H9 (cell line): ENCODE measurements around the gene GPC6. TPM values are rescaled to one million over a fixed set of nuclear protein-coding genes. Genes with fewer than 3 reads are reported as not detected.

ENCODE experiments used
- DNase-seq: peaks from one replicate; pipeline ENCODE4 v3.0.0-alpha.2; 2017
- H2AFZ ChIP-seq: one replicate; pipeline ENCODE4 v1.6.1; 2013; ENCODE audit warnings: mild to moderate bottlenecking, low read length, control low read depth, moderate library complexity
- H2AK5ac ChIP-seq: 2 replicates; pipeline ENCODE4 v1.6.1; 2013; ENCODE audit warnings: low read length, control low read depth, mixed read lengths; ENCODE audit not compliant: insufficient read length
- H2BK120ac ChIP-seq: one replicate; pipeline ENCODE4 v1.6.1; 2013; ENCODE audit warnings: low read depth, mild to moderate bottlenecking, low read length, control low read depth, inconsistent platforms; ENCODE audit not compliant: poor library complexity, severe bottlenecking
- H2BK12ac ChIP-seq: 2 replicates; pipeline ENCODE4 v1.6.1; 2013; ENCODE audit warnings: low read length, control low read depth, mixed read lengths, low read depth; ENCODE audit not compliant: insufficient read length
- H2BK15ac ChIP-seq: 2 replicates; pipeline ENCODE4 v1.6.1; 2013; ENCODE audit warnings: low read depth, low read length, control low read depth
- H2BK20ac ChIP-seq: one replicate; pipeline ENCODE4 v1.6.1; 2013; ENCODE audit warnings: low read depth, mild to moderate bottlenecking, low read length, control low read depth, inconsistent platforms; ENCODE audit not compliant: poor library complexity, severe bottlenecking
- H2BK5ac ChIP-seq: 2 replicates; pipeline ENCODE4 v1.6.1; 2013; ENCODE audit warnings: low read length, control low read depth, mixed read lengths; ENCODE audit not compliant: insufficient read length
- H3K14ac ChIP-seq: 2 replicates; pipeline ENCODE4 v1.6.1; 2013; ENCODE audit warnings: low read length, control low read depth; ENCODE audit not compliant: insufficient read depth
- H3K18ac ChIP-seq: 2 replicates; pipeline ENCODE4 v1.6.1; 2013; ENCODE audit warnings: low read depth, mild to moderate bottlenecking, mixed read lengths, low read length, control low read depth; ENCODE audit not compliant: insufficient read length
- H3K23ac ChIP-seq: 2 replicates; pipeline ENCODE4 v1.6.1; 2013; ENCODE audit warnings: low read length, control low read depth, mixed read lengths, low read depth; ENCODE audit not compliant: insufficient read length
- H3K23me2 ChIP-seq: 2 replicates; pipeline ENCODE4 v1.6.1; 2013; ENCODE audit warnings: low read depth, mild to moderate bottlenecking, mixed read lengths, low read length, control low read depth; ENCODE audit not compliant: insufficient read length, poor library complexity, severe bottlenecking
- H3K27ac ChIP-seq: 2 replicates; pipeline ENCODE4 v1.5.1; 2013; ENCODE audit warnings: low read length, control low read depth, mixed read lengths, low read depth; ENCODE audit not compliant: insufficient read length
- H3K27me3 ChIP-seq: 2 replicates; pipeline ENCODE4 v1.6.1; 2013; ENCODE audit warnings: low read length, control low read depth, inconsistent platforms; ENCODE audit not compliant: insufficient read depth
- H3K4ac ChIP-seq: 2 replicates; pipeline ENCODE4 v1.6.1; 2013; ENCODE audit warnings: low read depth, mild to moderate bottlenecking, control low read depth, inconsistent platforms, low read length, moderate library complexity
- H3K4me1 ChIP-seq: 2 replicates; pipeline ENCODE4 v1.6.1; 2013; ENCODE audit warnings: low read length, control low read depth, inconsistent platforms; ENCODE audit not compliant: insufficient read depth
- H3K4me2 ChIP-seq: 2 replicates; pipeline ENCODE4 v1.6.1; 2013; ENCODE audit warnings: low read length, control low read depth, mixed read lengths; ENCODE audit not compliant: insufficient read length, insufficient read depth
- H3K56ac ChIP-seq: 2 replicates; pipeline ENCODE4 v1.6.1; 2013; ENCODE audit warnings: low read depth, mild to moderate bottlenecking, mixed read lengths, low read length, control low read depth; ENCODE audit not compliant: insufficient read length
- H3K79me1 ChIP-seq: 2 replicates; pipeline ENCODE4 v1.6.1; 2013; ENCODE audit warnings: low read depth, mild to moderate bottlenecking, moderate library complexity, low read length, control low read depth, inconsistent platforms; ENCODE audit not compliant: insufficient read depth, poor library complexity, severe bottlenecking
- H3K79me2 ChIP-seq: 2 replicates; pipeline ENCODE4 v1.6.1; 2013; ENCODE audit warnings: low read length, control low read depth, inconsistent platforms; ENCODE audit not compliant: insufficient read depth
- H3K9ac ChIP-seq: 2 replicates; pipeline ENCODE4 v1.6.1; 2013; ENCODE audit warnings: low read length, control low read depth, mixed read lengths; ENCODE audit not compliant: insufficient read length; ENCODE audit errors: extremely low read depth
- H3K9me3 ChIP-seq: one replicate; pipeline ENCODE4 v1.6.1; 2013; ENCODE audit warnings: low read depth, low read length, inconsistent platforms; ENCODE audit not compliant: control insufficient read depth
- H3T11ph ChIP-seq: one replicate; pipeline ENCODE4 v1.6.1; 2013; ENCODE audit warnings: mild to moderate bottlenecking, low read length, control low read depth, inconsistent platforms
- H4K20me1 ChIP-seq: one replicate; pipeline ENCODE4 v1.6.1; 2013; ENCODE audit not compliant: control insufficient read depth, insufficient read length, insufficient read depth
- H4K5ac ChIP-seq: 2 replicates; pipeline ENCODE4 v1.6.1; 2013; ENCODE audit warnings: low read depth, mild to moderate bottlenecking, mixed read lengths, low read length, control low read depth; ENCODE audit not compliant: insufficient read length
- H4K8ac ChIP-seq: replicated peaks from 2 replicates; pipeline ENCODE4 v1.6.1; 2013; ENCODE audit warnings: low read length, control low read depth, mixed read lengths, low read depth; ENCODE audit not compliant: insufficient read length
- H4K91ac ChIP-seq: 2 replicates; pipeline ENCODE4 v1.6.1; 2013; ENCODE audit warnings: low read depth, mild to moderate bottlenecking, moderate library complexity, mixed read lengths, low read length, control low read depth; ENCODE audit not compliant: insufficient read length
- H3K27ac Mint-ChIP-seq, 3 experiments: 2 replicates in 2 of 3; 3 replicates in 1 of 3; pipeline ENCODE4 v1.8.0; 2020 to 2021; ENCODE audit warnings: mixed read lengths in 3 of 3, mild to moderate bottlenecking in 1 of 3, moderate library complexity in 1 of 3
- H3K27me3 Mint-ChIP-seq: 2 replicates; pipeline ENCODE4 v1.8.0; 2021; ENCODE audit warnings: low read depth, mild to moderate bottlenecking, moderate library complexity, mixed read lengths
- H3K36me3 Mint-ChIP-seq, 3 experiments: 2 replicates in 2 of 3; 3 replicates in 1 of 3; pipeline ENCODE4 v1.8.0; 2020 to 2021; ENCODE audit warnings: low read depth in 3 of 3, mixed read lengths in 3 of 3; ENCODE audit not compliant: insufficient read depth in 1 of 3
- H3K4me1 Mint-ChIP-seq, 2 experiments: 2 replicates each; pipeline ENCODE4 v1.8.0; 2020; ENCODE audit warnings: mixed read lengths in 2 of 2
- H3K4me3 Mint-ChIP-seq, 2 experiments: 2 replicates in 1 of 2; 3 replicates in 1 of 2; pipeline ENCODE4 v1.8.0; 2020 to 2021; ENCODE audit warnings: mild to moderate bottlenecking in 2 of 2, mixed read lengths in 2 of 2, moderate library complexity in 1 of 2
- H3K9me3 Mint-ChIP-seq, 2 experiments: 2 replicates in 1 of 2; 3 replicates in 1 of 2; pipeline ENCODE4 v1.8.0; 2020; ENCODE audit warnings: mild to moderate bottlenecking in 2 of 2, mixed read lengths in 2 of 2, moderate library complexity in 1 of 2
- CTCF ChIP-seq: fragments of 200-600 bp; sonication (generic); conservative IDR thresholded peaks from 3 replicates; pipeline ENCODE4 v1.8.0; 2021; ENCODE audit warnings: antibody characterized with exemption, mild to moderate bottlenecking
- WGBS: extraction: QIAGEN DNeasy Blood & Tissue Kit; methylation state at CpG from one replicate; pipeline ENCODE4 v1.1.7; 2013; ENCODE audit warnings: missing lambda C conversion rate, low lambda C conversion rate, mixed read lengths; ENCODE audit not compliant: insufficient read length; ENCODE audit errors: extremely low coverage; 5-methylcytosine and 5-hydroxymethylcytosine counted together
- total RNA-seq: library from RNA; stranded (reverse); gene quantifications from 2 replicates; pipeline ENCODE4 v1.2.1, GENCODE V29; 2021

Gene GPC6
- total RNA-seq, 1 experiment from 2014 or later, result 15.6 TPM

- H2BK120ac ChIP-seq, result no peak overlapping the region
- no peak overlapping the region for H3K23ac ChIP-seq
- TF ChIP-seq CTCF, result no peak
- no peak overlapping the region for H3T11ph ChIP-seq
- no CpG with 5 or more reads among the region's 2 CpGs for WGBS
- Mint-ChIP-seq H3K27ac (peak overlapping the region in 1 of 3 experiments; percentile 83; a peak in 5 of 7 replicates), H3K36me3 (peaks cover 0 to 6% (median 0%) of the 10 kb centered on the region in 3 experiments; a peak in 3 of 7 replicates), H3K27me3 (peaks cover 1% of the 10 kb centered on the region), H3K4me1 (peaks cover 68% of the 10 kb centered on the region in 2 experiments), H3K4me3 (peak overlapping the region; percentile 92 to 96), H3K9me3 (peaks cover 0 to 2% of the 10 kb centered on the region in 2 experiments; a peak in 1 of 5 replicates)
- H3K23me2 ChIP-seq, result peaks cover 17% of the 10 kb centered on the region
- H4K20me1 ChIP-seq, result no peaks in the 10 kb centered on the region
- H3K4me2 ChIP-seq, result peak overlapping the region; percentile 99
- H3K4ac ChIP-seq, result no peak overlapping the region
- H3K79me2 ChIP-seq, result peaks cover 2% of the 10 kb centered on the region; the same call in 1 of the 2 replicates
- no peak overlapping the region for H2BK20ac ChIP-seq
- H4K5ac ChIP-seq, result no peak overlapping the region
- H3K27ac ChIP-seq, result no peak overlapping the region
- no peak overlapping the region for H2BK15ac ChIP-seq
- H4K8ac ChIP-seq, result no peak overlapping the region
- no peak overlapping the region for H4K91ac ChIP-seq
- H3K9ac ChIP-seq, result no peak overlapping the region
- H3K4me1 ChIP-seq, result peaks cover 3% of the 10 kb centered on the region; the same call in 1 of the 2 replicates
- H2BK5ac ChIP-seq, result no peak overlapping the region
- H3K18ac ChIP-seq, result no peak overlapping the region
- no peak overlapping the region for H3K14ac ChIP-seq
- H3K9me3 ChIP-seq, result no peaks in the 10 kb centered on the region
- H2AFZ ChIP-seq, result no peak overlapping the region
- DNase-seq, result no peak
- H2AK5ac ChIP-seq, result no peak overlapping the region
- H2BK12ac ChIP-seq, result no peak overlapping the region
- no peaks in the 10 kb centered on the region for H3K27me3 ChIP-seq
- no peaks in the 10 kb centered on the region for H3K79me1 ChIP-seq
- no peak overlapping the region for H3K56ac ChIP-seq
Observed at GRCh38 chr13:93225610-93226009, 997 bp upstream of the GPC6 start.
